Stimulated activated CD4-positive, alpha-beta T cell treated with anti-CD3 and anti-CD28 coated beads, TNF-alpha, amount 100 ng/mL, for 1 hour (primary cell): ENCODE data around the gene STAT3.
"Not testable (repeated sequence)": the region's sequence is repeated elsewhere in the genome, so short reads cannot be mapped to it uniquely, and the experiment has no call there.

Experiments
- DNase-seq, 3 donors: peaks; one replicate each; pipeline ENCODE4 v3.0.0-alpha.2; 2020; ENCODE audit warnings: low read depth in 3 of 3, low spot score in 1 of 3

STAT3 gene

DNA sequence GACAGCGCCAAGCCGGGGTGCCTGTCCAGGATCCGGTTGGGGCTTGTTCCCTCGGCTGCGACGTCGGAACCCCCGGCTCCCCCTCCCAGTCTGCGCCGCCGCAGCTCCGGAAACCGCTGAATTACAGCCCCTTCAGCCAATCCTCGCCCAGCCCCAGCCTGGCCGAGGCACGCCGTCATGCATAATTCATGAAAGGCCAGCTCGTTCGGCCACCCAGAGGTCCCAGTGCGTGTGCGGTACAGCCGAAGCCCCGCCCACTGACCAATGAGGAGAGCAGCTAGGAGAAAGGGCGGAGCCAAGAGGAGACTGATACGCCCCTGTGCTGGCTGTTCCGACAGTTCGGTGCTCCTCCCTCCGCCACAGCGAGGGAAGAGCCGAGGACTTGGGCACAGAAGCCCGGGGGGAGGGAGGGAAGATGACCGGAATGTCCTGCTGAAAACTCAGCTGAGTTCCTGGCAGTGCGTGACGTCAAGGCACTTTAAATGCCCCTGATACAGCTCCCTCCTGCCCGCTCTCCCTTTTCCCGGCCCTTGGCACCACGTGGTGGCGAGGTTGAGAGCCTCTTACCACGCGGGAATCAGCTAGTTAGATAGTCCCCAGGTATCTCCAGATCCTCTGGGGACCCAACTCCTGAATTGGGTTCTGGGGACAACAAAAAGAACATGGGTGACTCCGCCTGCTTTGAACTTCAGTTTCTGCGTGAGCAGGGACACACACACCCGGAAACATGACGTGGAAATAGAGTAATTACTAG is at the start of gene STAT3:
TSS of gene STAT3 (minus strand) at position 62 of the 754 bp plus-strand sequence. CDS start 39,926 bp downstream, outside the sequence.
- DNase-seq = peak; percentile 100

DNA sequence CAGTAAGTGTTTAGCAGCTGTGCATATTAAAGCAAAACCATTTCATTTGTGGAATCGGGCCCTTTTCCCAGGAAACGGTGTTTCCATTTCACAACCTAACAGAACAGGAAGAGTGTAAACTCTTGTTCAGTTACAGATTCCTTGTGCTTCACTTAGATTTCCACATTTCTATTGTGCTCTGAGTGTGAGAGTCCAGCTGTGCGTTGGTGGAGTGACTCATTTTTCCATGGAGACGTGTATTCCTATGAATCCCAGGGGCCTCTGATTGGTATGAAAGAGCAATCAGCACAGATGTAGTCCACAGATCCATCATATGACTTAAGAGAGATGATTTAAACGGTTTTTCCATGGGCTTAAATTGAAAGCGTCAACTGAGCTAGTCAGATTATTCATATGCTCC is 48.1 kb upstream of the STAT3 start:
- no peak for DNase-seq

GRCh38 chr17:42431758-42432161 is 43.5 kb upstream of the STAT3 start:
- DNase-seq = no peak

GRCh38 chr17:42429726-42430447 is 41.6 kb upstream of the STAT3 start:
- no peak for DNase-seq

DNA sequence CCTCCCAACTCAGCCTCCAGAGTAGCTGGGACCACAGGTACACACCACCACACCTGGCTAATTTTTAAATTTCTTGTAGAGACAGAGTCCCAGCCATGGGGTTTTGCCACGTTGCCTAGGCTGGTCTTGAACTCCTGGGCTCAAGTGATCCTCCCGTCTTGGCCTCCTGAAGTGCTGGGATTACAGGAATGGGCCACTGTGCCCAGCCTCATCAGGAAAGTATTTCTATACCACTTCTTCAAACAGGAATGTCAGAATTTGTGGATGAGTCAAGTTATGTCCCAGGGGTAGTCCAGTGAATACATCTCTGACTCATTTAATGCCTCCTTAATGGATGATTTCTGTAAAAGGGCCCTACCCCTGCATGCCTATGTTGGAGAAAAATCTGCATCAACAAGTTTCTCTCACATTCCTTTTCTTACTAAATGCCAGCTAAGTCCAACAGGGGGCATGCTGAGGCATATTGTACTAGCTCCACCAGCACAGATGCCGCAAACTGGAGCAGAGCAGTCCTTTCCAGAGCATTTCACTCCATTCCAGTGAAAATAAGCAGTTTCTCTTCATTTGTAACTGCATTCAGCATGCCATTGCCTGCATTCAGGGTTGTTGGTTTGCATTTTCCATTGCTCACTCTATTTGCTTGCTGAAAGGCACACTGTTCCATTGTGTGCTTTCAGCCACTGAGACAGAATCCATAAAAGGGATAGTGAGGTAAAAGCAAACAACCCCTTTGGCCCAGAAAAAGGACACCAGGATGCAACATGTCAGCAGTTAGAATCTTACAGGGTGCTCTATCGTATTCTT is 40.1 kb upstream of the STAT3 start:
- no peak for DNase-seq

- DNase-seq = no peak
Observed at GRCh38 chr17:42424991-42425610, 36.9 kb upstream of the STAT3 start.

- DNase-seq = no peak
Observed at GRCh38 chr17:42423766-42424165, 35.5 kb upstream of the STAT3 start.

GRCh38 chr17:42422958-42423712 is 34.9 kb upstream of the STAT3 start, which contains the start of gene CAVIN1:
CAVIN1 (minus strand) TSS chr17:42423256; CDS start chr17:42423097, 159 bp downstream.
- DNase-seq = no peak

DNA sequence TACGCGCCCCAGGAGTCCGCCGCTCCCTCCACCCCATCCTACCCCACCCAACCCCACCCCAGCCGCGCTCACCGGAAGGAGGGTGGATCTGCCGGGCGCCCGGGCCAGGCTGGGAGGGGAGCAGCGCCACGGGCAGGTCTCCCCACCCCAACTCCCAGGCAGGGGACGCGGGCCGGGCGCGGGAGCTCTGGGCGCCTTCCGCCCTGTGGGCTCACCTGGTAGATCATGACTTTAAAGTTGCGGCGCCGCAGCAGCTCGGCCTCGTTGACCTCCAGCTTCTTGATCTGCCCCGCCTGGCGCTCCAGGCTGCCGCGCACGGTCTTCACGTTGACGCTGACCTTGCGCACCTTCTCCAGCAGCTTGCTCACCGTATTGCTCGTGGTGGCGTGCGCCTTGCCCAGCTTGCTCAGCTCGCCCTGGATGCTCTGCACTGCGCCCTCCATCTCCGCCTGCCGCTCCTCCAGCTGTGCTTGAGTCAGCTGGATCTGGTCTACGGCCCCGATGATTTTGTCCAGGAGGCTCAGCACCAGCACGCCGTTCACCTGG is 34.2 kb upstream of the STAT3 start:
- DNase-seq = no peak

DNA sequence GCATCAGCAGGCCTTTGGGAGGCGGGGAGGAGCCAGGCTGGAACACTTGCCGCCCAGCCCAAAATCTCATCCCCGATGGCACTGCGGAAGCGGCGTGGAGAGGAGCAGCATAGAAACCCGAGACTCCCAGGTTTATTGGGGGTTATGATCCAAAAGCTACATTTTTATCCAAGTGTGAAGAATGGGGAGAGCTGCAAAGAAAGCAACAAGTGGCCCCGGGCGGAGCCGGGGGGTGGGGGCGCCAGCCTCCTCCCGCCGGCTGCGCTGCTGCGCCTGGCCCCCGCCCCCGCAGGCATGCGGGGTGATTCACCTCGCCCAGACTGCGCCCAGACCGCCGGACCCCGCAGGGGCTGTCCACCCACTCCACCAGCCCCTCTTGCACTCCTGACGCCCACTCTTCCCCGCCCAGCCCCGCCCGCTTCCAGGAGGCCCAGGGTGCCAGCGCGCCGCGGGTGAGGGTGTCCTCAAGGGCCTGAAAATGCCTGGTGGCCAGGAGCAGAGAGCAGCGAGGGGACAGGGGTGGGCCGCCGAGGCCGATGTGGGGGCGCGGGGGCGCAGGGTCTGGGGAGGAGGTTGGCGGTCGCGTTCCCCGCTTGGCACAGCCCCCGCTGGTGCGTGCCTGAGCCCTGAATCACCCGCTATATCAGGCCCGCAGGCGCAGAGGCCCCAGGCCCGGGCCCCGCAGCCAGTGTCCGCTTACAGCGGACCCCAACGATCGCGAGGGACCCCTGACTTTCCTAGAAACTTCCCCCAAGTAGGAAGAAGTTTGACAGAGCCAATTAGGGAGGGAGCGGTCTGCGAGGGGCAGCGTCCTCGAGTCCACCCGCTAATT is 33.5 kb upstream of the STAT3 start:
- DNase-seq = no peak

DNA sequence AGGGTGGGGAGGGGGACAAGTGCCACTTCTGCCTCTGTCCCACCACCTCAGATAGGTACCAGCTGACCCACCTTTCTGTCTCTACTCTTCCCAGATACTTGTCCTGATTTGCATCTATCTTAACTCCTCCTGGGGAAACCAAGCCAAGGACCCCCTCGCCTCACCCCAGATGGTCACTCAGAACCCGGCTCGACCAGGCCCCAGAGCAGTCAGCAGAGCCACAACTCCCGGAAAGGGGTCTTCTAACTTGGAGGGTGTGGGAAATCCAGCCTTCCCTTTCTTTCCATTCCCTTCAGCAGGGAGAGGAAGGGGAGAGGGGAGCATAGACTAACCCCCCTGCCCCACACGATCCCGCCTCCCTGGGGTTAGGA is 32.9 kb upstream of the STAT3 start:
- DNase-seq = no peak

DNA sequence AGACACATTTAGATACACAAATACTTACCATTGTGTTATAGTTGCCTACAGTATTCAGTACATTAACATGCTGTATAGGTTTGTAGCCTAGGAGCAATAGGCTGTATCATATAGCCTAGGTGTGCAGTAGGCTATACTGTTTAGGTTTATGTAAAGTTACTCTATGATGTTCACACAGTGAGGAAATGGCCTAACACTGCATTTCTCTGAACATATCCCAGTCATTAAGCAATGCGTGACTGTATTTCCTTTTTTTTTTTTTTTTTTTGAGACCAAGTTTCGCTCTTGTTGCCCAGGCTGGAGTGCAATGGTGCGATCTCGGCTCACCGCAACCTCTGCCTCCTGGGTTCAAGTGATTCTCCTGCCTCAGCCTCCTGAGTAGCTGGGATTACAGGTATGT is 29.7 kb upstream of the STAT3 start:
- not testable (repeated sequence) for DNase-seq

DNA sequence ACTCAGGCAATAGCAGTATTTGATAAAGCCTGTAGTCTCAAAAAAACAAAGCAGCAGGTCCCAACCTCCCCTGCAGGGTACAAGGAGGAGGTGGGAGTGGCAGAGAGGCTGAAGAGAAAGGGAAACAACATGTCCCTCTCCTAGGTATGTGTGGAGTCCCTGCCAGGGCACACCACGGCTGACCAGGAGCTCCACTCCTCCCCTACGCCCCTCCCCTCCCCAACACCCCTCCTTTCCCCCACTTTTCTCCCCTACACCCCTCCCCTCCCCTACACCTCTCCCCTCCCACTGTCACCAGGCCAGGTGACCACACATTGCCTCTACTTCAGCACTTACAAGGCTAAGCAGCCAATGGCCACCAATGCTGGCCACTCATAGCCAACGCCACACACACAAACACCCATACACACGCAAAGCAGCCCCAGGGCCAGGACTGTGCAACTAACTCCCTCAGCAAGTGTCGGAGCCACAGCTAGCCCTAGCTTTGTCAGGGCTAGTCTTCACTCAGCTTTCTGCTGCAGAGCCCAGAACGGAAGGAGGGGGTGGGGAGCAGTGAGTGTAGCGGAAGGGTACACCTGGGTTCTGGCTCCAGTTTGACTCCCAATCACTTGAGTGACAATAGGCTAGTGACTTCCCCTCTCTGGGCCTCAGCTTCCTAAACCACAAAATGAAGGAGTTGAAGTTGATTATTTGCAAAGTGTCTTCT is 26.6 kb upstream of the STAT3 start:
- peak in 1 of 3 donors; percentile 39 for DNase-seq

GRCh38 chr17:42413464-42414040 is 25.3 kb upstream of the STAT3 start:
- no peak for DNase-seq

GRCh38 chr17:42411905-42412679 is 23.9 kb upstream of the STAT3 start:
- DNase-seq = no peak

DNA sequence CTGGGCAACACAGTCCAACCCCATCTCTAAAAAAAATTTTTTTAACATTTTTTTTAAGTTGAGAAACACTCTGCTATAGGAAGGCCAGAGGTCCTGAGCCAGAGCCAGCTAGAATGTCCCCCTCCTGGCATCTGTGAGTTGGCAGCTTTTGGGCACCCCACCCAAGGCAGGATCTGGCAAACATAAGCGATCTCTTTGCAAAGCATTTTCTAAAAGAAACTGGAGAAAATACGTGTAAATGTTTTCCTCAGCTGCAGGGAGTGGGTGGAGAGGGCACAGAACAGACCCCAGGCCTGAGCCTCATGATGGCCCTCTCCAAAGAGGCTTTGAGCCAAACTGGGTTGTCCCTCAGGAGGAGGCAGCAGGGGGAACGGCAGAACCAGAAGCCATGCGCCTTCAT is 23.1 kb upstream of the STAT3 start:
- no peak for DNase-seq

DNA sequence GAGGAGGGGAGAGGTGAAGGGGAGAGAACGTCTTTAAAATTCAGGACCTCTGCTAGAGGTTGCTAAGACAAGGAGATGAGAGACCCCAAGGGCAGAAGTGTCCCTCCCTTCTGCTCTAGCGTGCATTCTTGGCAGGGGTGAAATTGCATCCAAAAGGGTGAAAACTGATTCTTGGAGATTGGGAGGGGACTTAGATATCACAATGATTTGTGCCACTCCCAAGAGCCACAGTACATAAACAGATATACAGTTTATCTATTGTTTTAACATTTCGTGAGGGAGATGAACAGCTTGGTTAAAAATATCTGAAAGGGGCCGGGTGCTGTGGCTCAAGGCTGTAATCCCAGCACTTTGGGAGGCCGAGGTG is 22.1 kb upstream of the STAT3 start:
- no peak for DNase-seq
